Measurements from ENCODE around the gene LRRC45. TPM values are rescaled to one million over a fixed set of nuclear protein-coding genes. Genes with fewer than 3 reads are reported as not detected.

The LRRC45 gene
- polyA plus RNA-seq, 1 donor (not counting 4 experiments of a cell fraction or from before 2014, with no cell fraction given): 2.5 TPM

DNA sequence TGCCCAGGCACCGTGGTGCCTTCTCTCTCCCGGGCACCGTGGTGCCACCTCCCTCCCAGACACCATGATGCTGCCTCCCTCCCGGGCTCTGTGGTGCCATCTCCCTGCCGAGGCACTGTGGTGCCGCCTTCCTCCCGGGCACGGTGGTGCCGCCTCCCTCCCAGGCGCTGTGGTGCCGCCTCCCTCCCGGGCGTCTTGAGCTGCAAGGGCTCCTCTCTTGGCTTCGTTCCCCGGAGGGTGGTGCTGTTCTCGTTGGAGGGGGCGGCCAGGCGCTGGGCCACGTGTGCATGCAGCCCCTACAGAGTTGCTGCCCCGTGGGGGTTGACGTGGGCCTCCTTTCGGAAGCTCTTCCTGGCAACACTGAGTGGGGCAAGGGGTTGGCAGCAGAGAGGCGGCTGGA, 8.7 kb upstream of the LRRC45 start:
- no peak overlapping the region for H3K27ac ChIP-seq (ENCODE audit: control insufficient read depth, insufficient read depth, low read length)
- DNase-seq (ENCODE audit: low read depth, low spot score) (no peak), FAIRE-seq (no peak)
- H3K4me3 ChIP-seq (ENCODE audit: control insufficient read depth in 2 of 3, extremely low read depth in 1 of 3, insufficient read depth in 2 of 3, low read depth in 1 of 3, low read length in 3 of 3): no peak overlapping the region
- H3K9ac ChIP-seq (ENCODE audit: control insufficient read depth, extremely low read depth, insufficient read depth, low read length): no peak overlapping the region
- TF ChIP-seq, protein P1, sequence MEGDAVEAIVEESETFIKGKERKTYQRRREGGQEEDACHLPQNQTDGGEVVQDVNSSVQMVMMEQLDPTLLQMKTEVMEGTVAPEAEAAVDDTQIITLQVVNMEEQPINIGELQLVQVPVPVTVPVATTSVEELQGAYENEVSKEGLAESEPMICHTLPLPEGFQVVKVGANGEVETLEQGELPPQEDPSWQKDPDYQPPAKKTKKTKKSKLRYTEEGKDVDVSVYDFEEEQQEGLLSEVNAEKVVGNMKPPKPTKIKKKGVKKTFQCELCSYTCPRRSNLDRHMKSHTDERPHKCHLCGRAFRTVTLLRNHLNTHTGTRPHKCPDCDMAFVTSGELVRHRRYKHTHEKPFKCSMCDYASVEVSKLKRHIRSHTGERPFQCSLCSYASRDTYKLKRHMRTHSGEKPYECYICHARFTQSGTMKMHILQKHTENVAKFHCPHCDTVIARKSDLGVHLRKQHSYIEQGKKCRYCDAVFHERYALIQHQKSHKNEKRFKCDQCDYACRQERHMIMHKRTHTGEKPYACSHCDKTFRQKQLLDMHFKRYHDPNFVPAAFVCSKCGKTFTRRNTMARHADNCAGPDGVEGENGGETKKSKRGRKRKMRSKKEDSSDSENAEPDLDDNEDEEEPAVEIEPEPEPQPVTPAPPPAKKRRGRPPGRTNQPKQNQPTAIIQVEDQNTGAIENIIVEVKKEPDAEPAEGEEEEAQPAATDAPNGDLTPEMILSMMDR (optimal IDR thresholded peaks at IDR 0.05 in 1 of 3, IDR thresholded peaks at IDR 0.05 in 1 of 3, conservative IDR thresholded peaks at IDR 0.05 in 1 of 3; ENCODE audit: extremely low read depth in 1 of 3, insufficient read depth in 2 of 3, low read length in 3 of 3): peak; percentile 19 to 63 (median 39)
- TF ChIP-seq EZH2 (IDR thresholded peaks at IDR 0.05; ENCODE audit: low read length): no peak
- peaks cover 0 to 4% of the 10 kb centered on the region in 2 experiments for H3K36me3 ChIP-seq (ENCODE audit: control insufficient read depth in 2 of 2, extremely low read depth in 1 of 2, insufficient read depth in 2 of 2, low read length in 2 of 2)
- H3K9me1 ChIP-seq (ENCODE audit: control insufficient read depth, extremely low read depth, insufficient read depth, low read length): no peaks in the 10 kb centered on the region
- peaks cover 18% of the 10 kb centered on the region for H3K4me1 ChIP-seq (ENCODE audit: control insufficient read depth, extremely low read depth, insufficient read depth, low read length)
- no peaks in the 10 kb centered on the region for H3K9me3 ChIP-seq (ENCODE audit: control insufficient read depth, low read depth, low read length)
- dilution Hi-C loops (cut with MboI; ENCODE audit: extremely low pct_ligation_motif_present, low sequenced_read_pairs): no loop called here
- no peaks in the 10 kb centered on the region for H3K27me3 ChIP-seq (ENCODE audit: control insufficient read depth, extremely low read depth, insufficient read depth, low read length)
- H4K20me1 ChIP-seq (ENCODE audit: control insufficient read depth, extremely low read depth, insufficient read depth, low read length): no peaks in the 10 kb centered on the region
- H3K79me2 ChIP-seq (ENCODE audit: control insufficient read depth, insufficient read depth, low read length): no peaks in the 10 kb centered on the region
- H2AFZ ChIP-seq (ENCODE audit: control insufficient read depth, low read length): no peak overlapping the region
- H3K4me2 ChIP-seq (ENCODE audit: control insufficient read depth, extremely low read depth, insufficient read depth, low read depth, low read length): no peak overlapping the region

DNA sequence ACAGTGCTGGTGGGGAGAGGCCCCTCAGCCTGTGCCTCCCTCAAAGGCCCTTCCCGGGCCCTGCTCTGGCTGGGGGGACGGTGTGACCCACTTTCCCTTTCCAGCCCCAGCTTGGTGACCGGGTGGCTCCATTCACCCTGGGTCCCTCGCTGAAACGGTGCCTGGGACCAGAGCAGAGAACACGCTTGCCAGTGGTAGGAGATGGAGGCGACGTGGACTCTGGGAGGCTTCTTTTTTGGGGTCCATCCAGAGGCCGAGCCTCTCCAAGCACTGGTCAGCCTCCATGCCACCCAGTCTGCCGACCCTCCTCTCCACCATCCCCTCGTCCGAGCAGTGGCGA, 8.2 kb upstream of the LRRC45 start:
- Histone ChIP-seq H3K4me3 (ENCODE audit: control insufficient read depth in 2 of 3, extremely low read depth in 1 of 3, insufficient read depth in 2 of 3, low read depth in 1 of 3, low read length in 3 of 3) (no peak overlapping the region), H3K9me3 (ENCODE audit: control insufficient read depth, low read depth, low read length) (no peaks in the 10 kb centered on the region), H3K9ac (ENCODE audit: control insufficient read depth, extremely low read depth, insufficient read depth, low read length) (no peak overlapping the region), H3K27me3 (ENCODE audit: control insufficient read depth, extremely low read depth, insufficient read depth, low read length) (no peaks in the 10 kb centered on the region), H2AFZ (ENCODE audit: control insufficient read depth, low read length) (no peak overlapping the region), H3K4me1 (ENCODE audit: control insufficient read depth, extremely low read depth, insufficient read depth, low read length) (peaks cover 18% of the 10 kb centered on the region), H3K27ac (ENCODE audit: control insufficient read depth, insufficient read depth, low read length) (no peak overlapping the region), H3K36me3 (ENCODE audit: control insufficient read depth in 2 of 2, extremely low read depth in 1 of 2, insufficient read depth in 2 of 2, low read length in 2 of 2) (peaks cover 0 to 4% of the 10 kb centered on the region in 2 experiments), H4K20me1 (ENCODE audit: control insufficient read depth, extremely low read depth, insufficient read depth, low read length) (peaks cover 1% of the 10 kb centered on the region), H3K9me1 (ENCODE audit: control insufficient read depth, extremely low read depth, insufficient read depth, low read length) (no peaks in the 10 kb centered on the region), H3K79me2 (ENCODE audit: control insufficient read depth, insufficient read depth, low read length) (no peaks in the 10 kb centered on the region), H3K4me2 (ENCODE audit: control insufficient read depth, extremely low read depth, insufficient read depth, low read depth, low read length) (no peak overlapping the region)
- dilution Hi-C loops (cut with MboI; ENCODE audit: extremely low pct_ligation_motif_present, low sequenced_read_pairs): no loop called here
- FAIRE-seq (no peak), DNase-seq (ENCODE audit: low read depth, low spot score) (no peak)
- TF ChIP-seq, protein P1 (optimal IDR thresholded peaks at IDR 0.05 in 1 of 3, IDR thresholded peaks at IDR 0.05 in 1 of 3, conservative IDR thresholded peaks at IDR 0.05 in 1 of 3; ENCODE audit: extremely low read depth in 1 of 3, insufficient read depth in 2 of 3, low read length in 3 of 3): no peak
- TF ChIP-seq EZH2 (IDR thresholded peaks at IDR 0.05; ENCODE audit: low read length): no peak
